RWPE1 (cell line): ENCODE measurements around the gene RAB4A.
A peak's percentile ranks its signal among the peaks of the same experiment; 100 is the strongest.

Experiments used
- CTCF ChIA-PET: fragments of 350-600 bp; sonication (Branson Sonifier 250); formaldehyde crosslinking; extraction: SDS; loops from one replicate; lab custom pipeline; 2021; lab: Yijun Ruan, JAX
- POLR2A ChIA-PET: fragments of 400-600 bp; formaldehyde crosslinking; extraction: SDS; loops from one replicate; lab custom pipeline; 2020; ENCODE audit warnings: antibody characterized with exemption; ENCODE audit not compliant: low non-redundant PET; lab: Yijun Ruan, JAX
- DNase-seq: peaks from one replicate; pipeline ENCODE4 v3.0.0; 2012; ENCODE audit warnings: low spot score
- H3K27ac ChIP-seq: fragments of 450-650 bp; 2 replicates; pipeline ENCODE4 v1.5.1; 2017
- TF ChIP-seq, protein P1 (sequence below): fragments of 450-650 bp; conservative IDR thresholded peaks from 2 replicates; pipeline ENCODE4 v1.5.1; 2017; ENCODE audit warnings: low read depth, mild to moderate bottlenecking

Gene RAB4A

DNA sequence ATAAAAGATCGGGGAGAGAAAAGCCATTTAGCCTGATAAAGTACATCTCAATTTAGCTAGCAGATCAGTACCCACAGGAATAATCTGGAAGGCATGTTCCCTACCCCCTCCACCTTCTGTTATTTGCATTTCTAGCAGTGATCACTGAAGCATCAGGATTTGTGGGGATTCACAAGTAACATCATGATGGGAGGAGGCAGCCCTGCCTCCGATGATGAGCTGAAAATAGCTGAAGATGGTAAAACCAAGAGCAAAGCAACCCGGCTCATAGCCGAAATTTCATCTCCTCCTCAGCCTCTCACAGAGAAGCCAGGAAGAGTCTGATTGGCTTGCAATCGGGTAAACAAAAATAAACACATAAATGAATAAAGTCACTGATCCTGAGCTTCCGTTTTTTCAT is 69.6 kb downstream of the RAB4A start:
- ChIA-PET POLR2A (no interaction called here), CTCF (interaction anchor here (0.7 to 0.8 kb wide), 2 partner anchors 19 to 82 kb away, joined by 4 to 7 read pairs; no protein-coding TSS in a partner anchor)
- H3K27ac ChIP-seq = no peak overlapping the region
- DNase-seq = no peak
- TF ChIP-seq, protein P1, sequence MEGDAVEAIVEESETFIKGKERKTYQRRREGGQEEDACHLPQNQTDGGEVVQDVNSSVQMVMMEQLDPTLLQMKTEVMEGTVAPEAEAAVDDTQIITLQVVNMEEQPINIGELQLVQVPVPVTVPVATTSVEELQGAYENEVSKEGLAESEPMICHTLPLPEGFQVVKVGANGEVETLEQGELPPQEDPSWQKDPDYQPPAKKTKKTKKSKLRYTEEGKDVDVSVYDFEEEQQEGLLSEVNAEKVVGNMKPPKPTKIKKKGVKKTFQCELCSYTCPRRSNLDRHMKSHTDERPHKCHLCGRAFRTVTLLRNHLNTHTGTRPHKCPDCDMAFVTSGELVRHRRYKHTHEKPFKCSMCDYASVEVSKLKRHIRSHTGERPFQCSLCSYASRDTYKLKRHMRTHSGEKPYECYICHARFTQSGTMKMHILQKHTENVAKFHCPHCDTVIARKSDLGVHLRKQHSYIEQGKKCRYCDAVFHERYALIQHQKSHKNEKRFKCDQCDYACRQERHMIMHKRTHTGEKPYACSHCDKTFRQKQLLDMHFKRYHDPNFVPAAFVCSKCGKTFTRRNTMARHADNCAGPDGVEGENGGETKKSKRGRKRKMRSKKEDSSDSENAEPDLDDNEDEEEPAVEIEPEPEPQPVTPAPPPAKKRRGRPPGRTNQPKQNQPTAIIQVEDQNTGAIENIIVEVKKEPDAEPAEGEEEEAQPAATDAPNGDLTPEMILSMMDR = no peak

DNA sequence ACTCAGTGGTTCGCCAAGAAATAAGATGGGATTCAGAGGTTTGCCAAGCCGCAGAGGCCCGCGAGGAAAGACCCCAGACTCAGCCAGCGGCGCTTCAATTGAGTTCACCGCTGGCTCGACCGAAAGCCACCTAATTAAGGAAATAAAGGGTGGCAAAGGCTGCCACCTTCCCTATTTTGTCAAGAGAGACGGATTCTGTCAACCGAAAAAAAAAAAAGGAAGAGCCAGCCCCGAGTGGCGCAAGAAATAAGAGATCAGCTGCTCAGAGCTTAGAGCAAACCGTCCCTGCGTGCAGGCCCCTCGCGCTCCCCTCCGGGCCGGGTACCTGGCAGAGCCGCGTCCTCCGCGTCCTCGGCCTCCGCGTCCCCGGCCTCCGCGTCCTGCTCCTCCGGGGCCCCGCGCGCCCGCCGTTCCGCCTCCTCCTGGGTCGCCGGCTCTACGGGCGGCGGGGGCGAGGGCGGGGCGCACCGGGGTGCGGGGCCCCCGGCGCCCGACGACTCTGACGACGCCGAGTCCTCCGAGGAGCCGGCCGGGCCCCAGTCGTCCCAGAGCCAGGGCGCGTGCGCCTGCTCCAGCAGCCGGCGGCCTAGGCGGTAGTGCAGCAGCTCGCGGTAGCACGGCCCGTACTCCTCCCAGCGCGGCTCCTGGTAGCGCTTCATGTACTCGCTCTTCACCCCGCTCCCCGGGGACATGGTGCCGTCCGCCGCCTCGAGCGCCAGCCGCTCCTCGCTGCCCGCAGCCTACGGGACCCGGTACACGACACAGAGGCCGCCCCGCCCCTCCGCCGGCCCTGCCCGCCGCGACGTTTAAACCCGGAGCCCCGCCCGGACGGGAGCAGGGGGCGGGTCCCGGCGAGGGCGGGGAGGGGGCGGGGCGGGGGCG is 71.1 kb downstream of the RAB4A start:
- TF ChIP-seq, protein P1 = no peak
- ChIA-PET POLR2A (interaction anchor here (0.7 kb wide), 1 partner anchor 44 kb away, joined by 3 read pairs; no protein-coding TSS in a partner anchor), CTCF (interaction anchor here (0.6 kb wide), 1 partner anchor 83 kb away, joined by 7 read pairs; no protein-coding TSS in a partner anchor)
- peak; percentile 77 for DNase-seq
- peak overlapping the region; percentile 83 for H3K27ac ChIP-seq

DNA sequence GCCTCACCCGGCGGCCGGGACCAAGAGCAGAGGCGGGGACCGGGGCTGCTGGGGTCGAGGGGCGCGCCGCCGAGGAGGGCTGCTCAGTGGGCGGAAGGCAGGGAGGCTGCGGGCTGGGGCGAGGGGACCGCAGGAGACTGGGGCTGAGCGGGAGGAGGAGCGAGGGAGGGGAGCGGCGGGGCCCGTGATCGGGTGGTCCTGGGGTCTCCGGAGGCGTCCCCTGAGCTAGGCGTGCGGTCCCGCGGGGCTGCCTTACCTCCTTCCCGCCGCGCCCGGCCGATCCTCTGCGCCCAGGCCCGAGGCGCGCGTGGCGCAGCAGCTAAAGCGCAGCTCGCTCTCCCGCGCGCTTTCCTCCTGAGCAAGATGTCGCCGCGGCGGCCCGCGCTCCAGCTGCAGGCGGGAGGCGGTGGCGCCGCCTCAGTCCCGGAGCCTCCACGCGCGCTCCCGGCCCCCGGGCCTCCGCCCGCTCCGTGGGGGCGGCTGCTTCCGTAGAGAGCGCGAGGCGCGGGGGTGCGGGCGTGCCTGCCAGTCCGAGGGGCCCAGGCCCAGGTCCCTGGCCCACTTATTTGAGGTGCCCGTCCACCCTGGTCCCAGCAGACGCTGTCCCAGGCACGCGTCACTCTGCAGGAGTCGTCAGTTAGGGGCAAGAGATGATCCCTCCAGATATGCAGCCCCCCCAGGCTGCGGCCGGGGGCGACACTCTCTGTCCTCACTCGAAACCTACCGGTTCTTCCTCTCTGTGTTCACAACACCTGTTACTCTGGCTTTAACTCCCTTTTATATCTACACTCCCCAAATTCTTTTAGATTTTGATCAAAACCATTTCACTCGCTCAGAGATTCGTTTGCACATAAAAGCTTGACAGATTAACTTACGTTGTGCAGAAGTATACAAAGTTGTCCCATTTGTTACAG is 72.0 kb downstream of the RAB4A start, which contains the start of gene CCSAP:
TSS of gene CCSAP (minus strand) at position 392 of the 914 bp plus-strand sequence. CDS start 582 bp downstream, outside the sequence.
- peak; percentile 17 for DNase-seq
- H3K27ac ChIP-seq = peak within 1 kb of the TSS; percentile 83
- POLR2A ChIA-PET = no interaction called here
- CTCF ChIA-PET = interaction anchor here (0.6 to 0.7 kb wide), 3 partner anchors 84 to 1078 kb away, joined by 3 to 7 read pairs (median 3); no protein-coding TSS in a partner anchor
- TF ChIP-seq, protein P1 = no peak

DNA sequence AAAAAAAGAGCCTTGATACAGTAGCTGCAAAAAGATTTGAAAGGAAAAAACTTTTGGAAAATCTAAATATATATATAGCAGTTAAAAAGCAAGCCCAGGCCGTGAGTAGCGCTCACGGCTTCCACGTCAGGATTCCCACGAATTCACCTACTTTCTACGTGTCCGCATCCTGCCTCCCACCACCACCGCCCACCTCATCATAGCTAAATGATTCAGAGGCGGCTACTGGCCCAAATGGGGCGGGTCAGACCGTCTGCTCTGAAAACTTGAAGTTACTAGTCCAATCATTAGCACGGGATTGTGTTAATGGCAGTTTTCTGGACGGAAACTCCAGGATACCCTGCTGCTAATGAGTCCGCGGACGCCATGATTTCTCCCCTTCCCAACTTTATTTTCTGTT is 73.2 kb downstream of the RAB4A start:
- TF ChIP-seq, protein P1 = no peak
- peak overlapping the region; percentile 83 for H3K27ac ChIP-seq
- POLR2A ChIA-PET = no interaction called here
- DNase-seq = peak; percentile 19
- CTCF ChIA-PET = interaction anchor here (0.6 to 0.7 kb wide), 2 partner anchors 10 to 87 kb away, joined by 3 to 5 read pairs; no protein-coding TSS in a partner anchor

DNA sequence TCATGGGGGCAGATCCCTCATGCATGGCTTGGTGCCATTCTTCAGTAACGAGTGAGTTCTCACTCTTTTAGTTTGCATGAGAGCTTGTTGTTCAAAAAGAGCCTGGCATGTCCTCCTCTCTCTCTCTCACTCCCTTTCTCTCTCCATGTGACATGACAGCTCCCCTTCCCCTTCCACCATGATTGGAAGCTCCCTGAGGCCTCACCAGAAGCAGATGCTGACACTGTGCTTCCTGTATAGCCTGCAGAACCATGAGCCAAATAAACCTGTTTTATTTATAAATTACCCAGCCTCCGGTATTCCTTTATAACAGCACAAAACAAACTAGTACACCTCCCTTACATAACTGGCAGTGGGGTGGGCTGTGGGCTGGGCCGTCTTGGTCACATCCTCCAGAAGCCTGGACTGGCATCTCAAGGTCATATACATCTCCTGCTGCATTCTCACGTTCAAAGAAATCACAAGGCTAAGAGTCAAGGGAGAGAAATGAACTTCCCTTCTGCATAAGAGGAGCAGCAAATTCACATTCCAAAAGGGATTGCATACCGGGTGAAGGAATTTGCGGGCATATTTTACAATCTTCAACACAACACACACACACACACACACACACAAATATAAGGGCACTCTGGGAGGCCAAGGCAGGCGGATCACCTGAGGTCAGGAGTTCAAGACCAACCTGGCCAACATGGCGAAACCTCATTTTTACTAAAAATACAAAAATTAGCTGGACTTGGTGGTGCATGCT is 74.2 kb downstream of the RAB4A start:
- no peak for DNase-seq
- TF ChIP-seq, protein P1 = no peak
- ChIA-PET CTCF (no interaction called here), POLR2A (no interaction called here)
- H3K27ac ChIP-seq = no peak overlapping the region
